ENCODE measurements around the gene MRS2.
"Not testable (repeated sequence)": the region's sequence is repeated elsewhere in the genome, so short reads cannot be mapped to it uniquely, and the experiment has no call there.

Gene MRS2

GRCh38 chr6:24391208-24391607 is 11.5 kb upstream of the MRS2 start:
- DNase-seq, result no peak

- no peak for DNase-seq
Observed at GRCh38 chr6:24391756-24392405, 10.9 kb upstream of the MRS2 start.

- no peak for DNase-seq
Observed at GRCh38 chr6:24394061-24394779, 8.5 kb upstream of the MRS2 start.

GRCh38 chr6:24394780-24395437 is 7.8 kb upstream of the MRS2 start:
- DNase-seq, result no peak

GRCh38 chr6:24396824-24397223 is 5.9 kb upstream of the MRS2 start:
- no peak for DNase-seq

GRCh38 chr6:24397631-24398030 is 5.1 kb upstream of the MRS2 start:
- no peak for DNase-seq

- not testable (repeated sequence) for DNase-seq
Observed at GRCh38 chr6:24400045-24401039, 2.4 kb upstream of the MRS2 start.

GRCh38 chr6:24401458-24401857 is 1.3 kb upstream of the MRS2 start:
- no peak for DNase-seq

GRCh38 chr6:24403501-24403824 is 727 bp downstream of the MRS2 start:
- DNase-seq, result no peak

- no peak for DNase-seq
Observed at GRCh38 chr6:24405262-24405661, 2.5 kb downstream of the MRS2 start.

GRCh38 chr6:24408719-24409410 is 6.1 kb downstream of the MRS2 start:
- no peak for DNase-seq

- no peak for DNase-seq
Observed at GRCh38 chr6:24410622-24411021, 7.9 kb downstream of the MRS2 start.

- no peak for DNase-seq
Observed at GRCh38 chr6:24412294-24412693, 9.6 kb downstream of the MRS2 start.

- not testable (repeated sequence) for DNase-seq
Observed at GRCh38 chr6:24414531-24414930, 11.8 kb downstream of the MRS2 start.

- no peak for DNase-seq
Observed at GRCh38 chr6:24415753-24416152, 13.0 kb downstream of the MRS2 start.

GRCh38 chr6:24419526-24419925 is 16.8 kb downstream of the MRS2 start:
- DNase-seq, result no peak

- no peak for DNase-seq
Observed at GRCh38 chr6:24425091-24425490, 22.4 kb downstream of the MRS2 start.

- DNase-seq, result no peak
Observed at GRCh38 chr6:24426729-24427446, 24.2 kb downstream of the MRS2 start.

GRCh38 chr6:24428615-24429014 is 25.9 kb downstream of the MRS2 start:
- no peak for DNase-seq

GRCh38 chr6:24429146-24429545 is 26.4 kb downstream of the MRS2 start:
- DNase-seq, result no peak

GRCh38 chr6:24430086-24430485 is 27.4 kb downstream of the MRS2 start:
- DNase-seq, result no peak

- no peak for DNase-seq
Observed at GRCh38 chr6:24431045-24431451, 28.3 kb downstream of the MRS2 start.

All from activated effector memory CD4-positive, alpha-beta T cell treated with Interleukin-2 at 50 U/mL for 16 hours (primary cell).